DOHH2 (cell line): Measurements from ENCODE around the gene OR5B2.

Experiments
- H3F3A ChIP-seq: fragments of 200-600 bp; sonication (generic), shearing (Covaris generic); 2 replicates; pipeline ENCODE4 v1.6.0; 2016; ENCODE audit warnings: antibody characterized with exemption, mild to moderate bottlenecking; ENCODE audit not compliant: control insufficient read depth, insufficient read depth
- H3K27ac ChIP-seq: fragments of 200-600 bp; sonication (generic); 2 replicates; pipeline ENCODE4 v1.5.1; 2014; ENCODE audit warnings: low read depth, mild to moderate bottlenecking, low read length, moderate library complexity
- H3K27me3 ChIP-seq: fragments of 200-600 bp; sonication (generic); 2 replicates; pipeline ENCODE4 v1.6.1; 2014; ENCODE audit warnings: mild to moderate bottlenecking, low read length, mixed read lengths; ENCODE audit not compliant: control insufficient read depth
- H3K36me3 ChIP-seq: fragments of 200-600 bp; sonication (generic); 2 replicates; pipeline ENCODE4 v1.6.1; 2014; ENCODE audit warnings: mild to moderate bottlenecking, low read length, moderate library complexity, mixed read lengths; ENCODE audit not compliant: control insufficient read depth
- H3K4me1 ChIP-seq: fragments of 200-600 bp; sonication (generic); 2 replicates; pipeline ENCODE4 v1.6.1; 2014; ENCODE audit warnings: mild to moderate bottlenecking, low read length, mixed read lengths; ENCODE audit not compliant: control insufficient read depth
- H3K4me2 ChIP-seq: fragments of 200-600 bp; sonication (generic); 2 replicates; pipeline ENCODE4 v1.6.0; 2014; ENCODE audit warnings: mild to moderate bottlenecking, low read length, moderate library complexity
- H3K4me3 ChIP-seq: fragments of 200-600 bp; sonication (generic); 2 replicates; pipeline ENCODE4 v1.5.1; 2014; ENCODE audit warnings: mild to moderate bottlenecking, low read length, mixed read lengths
- H3K79me2 ChIP-seq: fragments of 200-600 bp; sonication (generic); 2 replicates; pipeline ENCODE4 v1.6.1; 2014; ENCODE audit warnings: mild to moderate bottlenecking, low read length, mixed read lengths; ENCODE audit not compliant: control insufficient read depth
- H3K9me2 ChIP-seq: fragments of 200-600 bp; sonication (generic); replicated peaks from 2 replicates; pipeline ENCODE4 v1.6.1; 2014; ENCODE audit warnings: mild to moderate bottlenecking, low read length, mixed read lengths; ENCODE audit not compliant: control insufficient read depth
- H3K9me3 ChIP-seq: fragments of 200-600 bp; sonication (generic); 2 replicates; pipeline ENCODE4 v1.6.1; 2014; ENCODE audit warnings: antibody characterized with exemption, low read length, mixed read lengths; ENCODE audit not compliant: control insufficient read depth, insufficient read depth
- H4K20me1 ChIP-seq: fragments of 200-600 bp; sonication (generic); 2 replicates; pipeline ENCODE4 v1.6.0; 2014; ENCODE audit warnings: low read depth, mild to moderate bottlenecking, antibody characterized with exemption, low read length, moderate library complexity; ENCODE audit not compliant: control insufficient read depth, insufficient read depth
- CTCF ChIP-seq: fragments of 200-600 bp; sonication (generic); IDR thresholded peaks from one replicate; pipeline ENCODE4 v1.5.1; 2014; ENCODE audit warnings: antibody characterized with exemption, mild to moderate bottlenecking, low read depth, low read length; ENCODE audit not compliant: poor library complexity, severe bottlenecking
- EZH2phosphoT487 ChIP-seq: fragments of 200-600 bp; sonication (generic); IDR thresholded peaks from 2 replicates; pipeline ENCODE4 v1.6.1; 2017; ENCODE audit warnings: borderline replicate concordance, mild to moderate bottlenecking, antibody characterized with exemption, low read length, moderate library complexity, mixed read lengths

Gene OR5B2

GRCh38 chr11:58438486-58438885, 10.6 kb upstream of the OR5B2 start:
- H3K9me3 ChIP-seq: no peaks in the 10 kb centered on the region
- no peaks in the 10 kb centered on the region for H4K20me1 ChIP-seq
- H3K9me2 ChIP-seq: no peaks in the 10 kb centered on the region
- H3K4me2 ChIP-seq: no peak overlapping the region
- H3K79me2 ChIP-seq: no peaks in the 10 kb centered on the region
- no peak for TF ChIP-seq EZH2phosphoT487
- no peak for TF ChIP-seq CTCF
- H3K4me3 ChIP-seq: no peak overlapping the region
- H3K27me3 ChIP-seq: no peaks in the 10 kb centered on the region
- H3F3A ChIP-seq: no peaks in the 10 kb centered on the region
- no peaks in the 10 kb centered on the region; the same call in 1 of the 2 replicates for H3K4me1 ChIP-seq
- H3K36me3 ChIP-seq: no peaks in the 10 kb centered on the region
- no peak overlapping the region for H3K27ac ChIP-seq

- H3K79me2 ChIP-seq: no peaks in the 10 kb centered on the region
- H3F3A ChIP-seq: no peaks in the 10 kb centered on the region
- H3K27me3 ChIP-seq: no peaks in the 10 kb centered on the region
- no peaks in the 10 kb centered on the region for H3K9me3 ChIP-seq
- no peaks in the 10 kb centered on the region for H4K20me1 ChIP-seq
- no peak for TF ChIP-seq EZH2phosphoT487
- no peak for TF ChIP-seq CTCF
- H3K4me3 ChIP-seq: no peak overlapping the region
- H3K4me2 ChIP-seq: no peak overlapping the region
- no peaks in the 10 kb centered on the region; the same call in 1 of the 2 replicates for H3K4me1 ChIP-seq
- no peaks in the 10 kb centered on the region for H3K9me2 ChIP-seq
- H3K27ac ChIP-seq: no peak overlapping the region
- H3K36me3 ChIP-seq: no peaks in the 10 kb centered on the region
These were observed 6.3 kb upstream of the OR5B2 start for GRCh38 chr11:58434217-58434616.

DNA sequence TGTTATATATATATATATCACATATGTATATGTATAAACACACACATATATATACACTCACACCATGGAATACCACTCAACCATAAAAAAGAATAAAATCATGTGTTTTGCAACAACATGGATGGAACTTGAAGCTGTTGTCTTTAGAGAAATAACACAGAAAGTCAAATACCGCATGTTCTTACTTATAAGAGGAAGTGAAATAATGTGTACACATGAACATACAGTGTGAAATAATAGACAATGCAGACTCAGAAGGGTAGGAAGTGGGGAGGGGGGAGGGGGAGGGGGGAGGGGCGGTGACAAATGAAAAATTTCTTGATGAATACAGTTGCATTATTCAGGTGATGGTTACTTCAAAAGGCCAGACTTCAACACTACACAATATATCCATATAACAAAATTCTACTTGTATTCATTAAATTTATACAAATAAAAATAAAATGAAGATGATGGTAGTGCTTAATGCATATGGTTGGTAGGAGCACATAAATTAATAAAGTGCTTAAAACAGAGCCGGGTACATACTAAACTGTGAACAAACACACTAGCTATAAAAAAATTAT, 5.8 kb upstream of the OR5B2 start:
- Histone ChIP-seq H3K4me2 (no peak overlapping the region), H3K4me3 (no peak overlapping the region)

GRCh38 chr11:58429273-58429672, 1.4 kb upstream of the OR5B2 start:
- Histone ChIP-seq H3K36me3 (no peaks in the 10 kb centered on the region), H3K9me2 (no peaks in the 10 kb centered on the region), H3K4me2 (no peak overlapping the region), H3K27me3 (no peaks in the 10 kb centered on the region), H3K9me3 (no peaks in the 10 kb centered on the region; the same call in 1 of the 2 replicates), H3K4me3 (no peak overlapping the region), H3K27ac (no peak overlapping the region), H4K20me1 (no peaks in the 10 kb centered on the region), H3K79me2 (no peaks in the 10 kb centered on the region), H3F3A (no peaks in the 10 kb centered on the region), H3K4me1 (no peaks in the 10 kb centered on the region; the same call in 1 of the 2 replicates)
- TF ChIP-seq CTCF: no peak
- TF ChIP-seq EZH2phosphoT487: no peak

More for the DNA sequence above, 5.8 kb upstream of the OR5B2 start:
- Histone ChIP-seq H3K4me1 (no peaks in the 10 kb centered on the region; the same call in 1 of the 2 replicates), H4K20me1 (no peaks in the 10 kb centered on the region), H3K27me3 (no peaks in the 10 kb centered on the region), H3K27ac (no peak overlapping the region), H3F3A (no peaks in the 10 kb centered on the region), H3K36me3 (no peaks in the 10 kb centered on the region), H3K9me2 (no peaks in the 10 kb centered on the region), H3K79me2 (no peaks in the 10 kb centered on the region), H3K9me3 (no peaks in the 10 kb centered on the region)
- TF ChIP-seq EZH2phosphoT487: no peak
